GM06990 (cell line): Measurements from ENCODE around the gene PCDHGA4.

Source experiments
- DNase-seq: peaks from one replicate; pipeline ENCODE4 v3.0.0-alpha.2; 2011; ENCODE audit not compliant: insufficient read length; ENCODE audit errors: extremely low read depth
- H3K27me3 ChIP-seq: replicated peaks from 2 replicates; pipeline ENCODE4 v1.6.0; 2011; ENCODE audit warnings: low read length; ENCODE audit not compliant: control insufficient read depth, insufficient read depth
- H3K36me3 ChIP-seq: 2 replicates; pipeline ENCODE4 v1.5.1; 2011; ENCODE audit warnings: low read length; ENCODE audit not compliant: control insufficient read depth, insufficient read depth
- H3K4me3 ChIP-seq: replicated peaks from 2 replicates; pipeline ENCODE4 v1.5.1; 2011; ENCODE audit warnings: low read depth, mild to moderate bottlenecking, control low read depth, low read length
- TF ChIP-seq, protein P1 (sequence below): IDR thresholded peaks from 2 replicates; pipeline ENCODE4 v1.5.1; 2011; ENCODE audit warnings: low read length, control low read depth, mild to moderate bottlenecking, inconsistent platforms; ENCODE audit not compliant: insufficient read depth, poor library complexity, severe bottlenecking

Gene PCDHGA4

DNA sequence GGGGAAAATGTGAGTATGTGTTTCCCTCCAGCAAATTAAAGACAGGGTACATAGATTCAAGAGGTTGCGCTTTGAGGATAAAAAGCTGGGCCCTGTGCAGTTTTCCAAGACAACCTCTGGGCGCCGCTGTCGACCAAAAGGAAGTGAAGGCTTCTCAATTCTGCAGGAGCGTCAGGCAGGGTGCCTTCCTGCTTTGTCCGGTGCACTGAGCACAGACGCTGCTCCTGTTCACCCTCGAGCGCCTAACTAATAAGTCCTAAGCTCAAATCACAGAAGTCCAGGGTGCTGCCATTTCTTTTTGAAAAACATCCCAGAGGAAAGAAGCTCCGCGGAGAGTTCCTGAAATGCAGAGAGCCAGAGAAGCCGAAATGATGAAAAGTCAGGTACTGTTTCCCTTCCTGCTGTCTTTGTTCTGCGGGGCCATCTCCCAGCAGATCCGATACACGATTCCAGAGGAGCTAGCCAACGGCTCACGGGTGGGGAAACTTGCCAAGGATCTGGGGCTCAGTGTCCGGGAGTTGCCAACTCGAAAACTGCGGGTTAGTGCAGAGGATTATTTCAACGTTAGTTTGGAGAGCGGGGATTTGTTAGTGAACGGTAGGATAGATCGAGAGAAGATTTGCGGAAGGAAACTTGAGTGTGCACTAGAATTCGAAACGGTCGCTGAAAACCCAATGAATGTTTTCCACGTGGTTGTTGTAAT lies 4.8 kb upstream of the PCDHGA4 start, which contains the start of gene PCDHGB1:
PCDHGB1 (plus strand) TSS at position 183 of the 703 bp plus-strand sequence; CDS start at position 345, 162 bp downstream.
- Histone ChIP-seq H3K36me3 (no peaks in the 10 kb centered on the region), H3K4me3 (peak within 1 kb of the TSS; percentile 58), H3K27me3 (no peaks in the 10 kb centered on the region)
- TF ChIP-seq, protein P1, sequence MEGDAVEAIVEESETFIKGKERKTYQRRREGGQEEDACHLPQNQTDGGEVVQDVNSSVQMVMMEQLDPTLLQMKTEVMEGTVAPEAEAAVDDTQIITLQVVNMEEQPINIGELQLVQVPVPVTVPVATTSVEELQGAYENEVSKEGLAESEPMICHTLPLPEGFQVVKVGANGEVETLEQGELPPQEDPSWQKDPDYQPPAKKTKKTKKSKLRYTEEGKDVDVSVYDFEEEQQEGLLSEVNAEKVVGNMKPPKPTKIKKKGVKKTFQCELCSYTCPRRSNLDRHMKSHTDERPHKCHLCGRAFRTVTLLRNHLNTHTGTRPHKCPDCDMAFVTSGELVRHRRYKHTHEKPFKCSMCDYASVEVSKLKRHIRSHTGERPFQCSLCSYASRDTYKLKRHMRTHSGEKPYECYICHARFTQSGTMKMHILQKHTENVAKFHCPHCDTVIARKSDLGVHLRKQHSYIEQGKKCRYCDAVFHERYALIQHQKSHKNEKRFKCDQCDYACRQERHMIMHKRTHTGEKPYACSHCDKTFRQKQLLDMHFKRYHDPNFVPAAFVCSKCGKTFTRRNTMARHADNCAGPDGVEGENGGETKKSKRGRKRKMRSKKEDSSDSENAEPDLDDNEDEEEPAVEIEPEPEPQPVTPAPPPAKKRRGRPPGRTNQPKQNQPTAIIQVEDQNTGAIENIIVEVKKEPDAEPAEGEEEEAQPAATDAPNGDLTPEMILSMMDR = peak; percentile 72
- no peak for DNase-seq

DNA sequence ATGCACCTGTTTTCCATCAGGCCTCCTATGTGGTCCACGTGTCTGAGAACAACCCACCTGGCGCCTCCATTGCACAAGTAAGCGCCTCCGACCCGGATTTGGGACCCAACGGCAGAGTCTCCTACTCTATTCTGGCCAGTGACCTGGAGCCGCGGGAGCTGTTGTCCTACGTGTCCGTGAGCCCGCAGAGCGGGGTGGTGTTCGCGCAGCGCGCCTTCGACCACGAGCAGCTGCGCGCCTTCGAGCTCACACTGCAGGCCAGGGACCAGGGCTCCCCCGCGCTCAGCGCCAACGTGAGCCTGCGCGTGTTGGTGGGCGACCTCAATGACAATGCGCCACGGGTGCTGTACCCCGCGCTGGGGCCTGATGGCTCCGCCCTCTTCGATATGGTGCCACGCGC lies 3.2 kb upstream of the PCDHGA4 start:
- H3K36me3 ChIP-seq = no peaks in the 10 kb centered on the region
- DNase-seq = no peak
- H3K27me3 ChIP-seq = no peaks in the 10 kb centered on the region
- TF ChIP-seq, protein P1 = no peak
- no peak overlapping the region for H3K4me3 ChIP-seq

DNA sequence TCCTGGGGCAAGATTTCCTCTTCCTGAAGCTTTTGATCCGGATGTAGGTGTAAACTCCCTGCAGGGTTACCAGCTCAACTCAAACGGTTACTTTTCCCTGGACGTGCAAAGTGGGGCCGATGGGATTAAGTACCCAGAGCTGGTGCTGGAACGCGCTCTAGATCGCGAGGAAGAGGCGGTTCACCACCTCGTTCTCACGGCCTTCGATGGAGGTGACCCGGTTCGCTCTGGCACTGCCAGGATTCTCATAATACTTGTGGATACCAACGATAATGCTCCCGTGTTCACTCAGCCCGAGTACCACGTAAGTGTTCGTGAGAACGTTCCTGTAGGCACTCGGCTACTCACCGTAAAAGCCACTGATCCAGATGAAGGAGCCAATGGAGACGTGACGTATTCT lies 820 bp downstream of the PCDHGA4 start:
- Histone ChIP-seq H3K36me3 (no peaks in the 10 kb centered on the region), H3K27me3 (no peaks in the 10 kb centered on the region), H3K4me3 (no peak overlapping the region)
- DNase-seq = no peak
- TF ChIP-seq, protein P1 = no peak

DNA sequence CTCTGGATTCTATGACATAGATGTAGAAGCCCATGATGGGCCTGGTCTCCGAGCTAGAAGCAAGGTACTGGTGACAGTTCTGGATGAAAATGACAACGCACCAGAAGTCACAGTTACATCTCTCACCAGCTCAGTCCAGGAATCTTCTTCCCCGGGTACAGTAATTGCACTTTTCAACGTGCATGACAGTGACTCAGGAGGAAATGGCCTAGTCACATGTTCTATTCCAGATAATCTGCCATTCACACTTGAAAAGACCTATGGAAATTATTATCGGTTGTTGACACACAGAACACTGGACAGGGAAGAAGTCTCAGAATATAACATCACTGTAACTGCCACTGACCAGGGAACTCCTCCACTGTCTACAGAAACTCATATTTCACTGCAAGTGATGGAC lies 1.3 kb downstream of the PCDHGA4 start:
- DNase-seq = no peak
- no peak overlapping the region for H3K4me3 ChIP-seq
- TF ChIP-seq, protein P1 = no peak
- no peaks in the 10 kb centered on the region for H3K27me3 ChIP-seq
- no peaks in the 10 kb centered on the region for H3K36me3 ChIP-seq

DNA sequence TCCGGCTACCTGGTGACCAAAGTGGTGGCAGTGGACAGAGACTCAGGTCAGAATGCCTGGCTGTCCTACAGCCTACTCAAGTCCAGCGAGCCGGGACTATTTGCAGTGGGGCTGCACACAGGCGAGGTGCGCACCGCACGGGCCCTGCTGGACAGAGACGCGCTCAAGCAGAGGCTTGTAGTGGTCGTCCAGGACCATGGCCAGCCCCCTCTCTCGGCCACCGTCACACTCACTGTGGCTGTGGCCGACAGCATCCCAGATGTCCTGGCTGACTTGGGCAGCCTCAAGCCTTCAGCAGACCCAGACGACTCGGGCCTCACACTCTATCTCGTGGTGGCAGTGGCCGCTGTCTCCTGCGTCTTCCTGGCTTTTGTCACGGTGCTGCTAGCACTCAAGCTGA lies 2.1 kb downstream of the PCDHGA4 start:
- H3K27me3 ChIP-seq = no peaks in the 10 kb centered on the region
- TF ChIP-seq, protein P1 = no peak
- no peaks in the 10 kb centered on the region for H3K36me3 ChIP-seq
- no peak overlapping the region for H3K4me3 ChIP-seq
- DNase-seq = no peak
